Measurements from ENCODE around the gene RELN. TPM values are rescaled to one million over a fixed set of nuclear protein-coding genes. Genes with fewer than 3 reads are reported as not detected.

Gene RELN
- total and polyA plus RNA-seq, 10 of the 15 experiments (the other 5 are each of a cell fraction or from before 2014, with no cell fraction given) = 0.11 to 0.21 TPM; not detected in 8

DNA sequence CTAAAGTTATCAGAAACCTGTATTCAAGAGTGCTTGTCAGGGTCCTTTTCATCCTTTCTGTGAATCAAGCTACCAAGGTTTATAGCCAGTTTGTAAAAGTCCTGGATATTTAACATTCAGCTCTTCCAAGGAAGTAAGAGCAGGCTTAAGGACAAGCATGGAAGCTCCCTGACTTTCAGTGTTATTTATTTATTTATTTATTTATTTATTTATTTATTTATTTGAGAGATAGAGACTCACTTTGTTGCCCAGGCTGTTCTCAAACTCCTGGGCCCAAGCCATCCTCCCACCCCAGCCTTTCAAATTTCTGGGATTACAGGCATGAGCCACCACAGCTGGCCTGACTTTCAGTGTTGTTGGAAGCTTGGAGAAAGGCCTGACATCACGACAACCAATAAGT is 44.4 kb upstream of the RELN start:
- in situ Hi-C loops (cut with MboI) = no loop called here
- ChIA-PET CTCF (interaction anchor here (1.9 kb wide), 1 partner anchor 9 kb away, joined by 7 read pairs; no protein-coding TSS in a partner anchor), SMC1A (ENCODE audit: uncharacterized antibody, unreplicated experiment) (no interaction called here), RAD21 (ENCODE audit: unreplicated experiment) (no interaction called here), POLR2A (no interaction called here)
- Histone ChIP-seq H3K27me3 (replicated peaks in 1 of 2; ENCODE audit: control insufficient read depth in 2 of 2, insufficient read depth in 2 of 2, low read length in 1 of 2) (no peaks in the 10 kb centered on the region), H3K9ac (ENCODE audit: control insufficient read depth, insufficient read depth, low read length) (no peak overlapping the region), H3K4me3 (no peak overlapping the region), H3K79me2 (ENCODE audit: control insufficient read depth, insufficient read depth, low read length) (no peaks in the 10 kb centered on the region), H3K27ac (ENCODE audit: control insufficient read depth, insufficient read depth) (no peak overlapping the region), H2AFZ (ENCODE audit: control insufficient read depth, low read depth, low read length) (no peak overlapping the region), H3K36me3 (ENCODE audit: control insufficient read depth in 2 of 2, insufficient read depth in 2 of 2, low read length in 1 of 2) (no peaks in the 10 kb centered on the region), H4K20me1 (ENCODE audit: control insufficient read depth, insufficient read depth) (no peaks in the 10 kb centered on the region), H3K9me3 (replicated peaks; ENCODE audit: control insufficient read depth, insufficient read depth, low read length) (no peaks in the 10 kb centered on the region), H3K4me1 (ENCODE audit: control insufficient read depth, insufficient read depth, low read length) (no peaks in the 10 kb centered on the region), H3K4me2 (ENCODE audit: control insufficient read depth, insufficient read depth) (no peak overlapping the region)
- BruUV-seq (replicated peaks) = no TSS peak
- WGBS (ENCODE audit: insufficient coverage, insufficient replicate concordance, low lambda C conversion rate, missing lambda C conversion rate) = 0% methylated on average over 1 of the region's 1 CpG
- FAIRE-seq = no peak
- DNase-seq (ENCODE audit: low read depth, low spot score) = no peak
- intact Hi-C loops (cut with micrococcal nuclease; ENCODE audit: unreplicated experiment) = no loop called here
- ATAC-seq = no peak
- TF ChIP-seq EP300 (IDR thresholded peaks at IDR 0.05; ENCODE audit: borderline replicate concordance in 1 of 2, control insufficient read depth in 1 of 2, low read depth in 2 of 2, low read length in 2 of 2) = no peak
- no peak for TF ChIP-seq CUX1 (IDR thresholded peaks at IDR 0.05; ENCODE audit: insufficient replicate concordance, low read depth, low read length)
- no peak for TF ChIP-seq KAT2A (conservative IDR thresholded peaks at IDR 0.05; ENCODE audit: control insufficient read depth, low read depth, low read length)
- no peak for TF ChIP-seq NFYB (IDR thresholded peaks at IDR 0.05; ENCODE audit: insufficient read depth, low read depth, low read length)
- no peak for TF ChIP-seq SMC3 (IDR thresholded peaks at IDR 0.05; ENCODE audit: borderline replicate concordance, low read length)
- TF ChIP-seq, protein P1, sequence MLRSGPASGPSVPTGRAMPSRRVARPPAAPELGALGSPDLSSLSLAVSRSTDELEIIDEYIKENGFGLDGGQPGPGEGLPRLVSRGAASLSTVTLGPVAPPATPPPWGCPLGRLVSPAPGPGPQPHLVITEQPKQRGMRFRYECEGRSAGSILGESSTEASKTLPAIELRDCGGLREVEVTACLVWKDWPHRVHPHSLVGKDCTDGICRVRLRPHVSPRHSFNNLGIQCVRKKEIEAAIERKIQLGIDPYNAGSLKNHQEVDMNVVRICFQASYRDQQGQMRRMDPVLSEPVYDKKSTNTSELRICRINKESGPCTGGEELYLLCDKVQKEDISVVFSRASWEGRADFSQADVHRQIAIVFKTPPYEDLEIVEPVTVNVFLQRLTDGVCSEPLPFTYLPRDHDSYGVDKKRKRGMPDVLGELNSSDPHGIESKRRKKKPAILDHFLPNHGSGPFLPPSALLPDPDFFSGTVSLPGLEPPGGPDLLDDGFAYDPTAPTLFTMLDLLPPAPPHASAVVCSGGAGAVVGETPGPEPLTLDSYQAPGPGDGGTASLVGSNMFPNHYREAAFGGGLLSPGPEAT (IDR thresholded peaks at IDR 0.05; ENCODE audit: low read depth) = no peak
- no peak for TF ChIP-seq ZNF384 (IDR thresholded peaks at IDR 0.05; ENCODE audit: borderline replicate concordance, low read depth, low read length)
- no peak for TF ChIP-seq TARDBP (IDR thresholded peaks at IDR 0.05; ENCODE audit: borderline replicate concordance)
- TF ChIP-seq ZBTB33 (IDR thresholded peaks at IDR 0.05) = no peak
- TF ChIP-seq DPF2 (IDR thresholded peaks at IDR 0.05) = no peak
- TF ChIP-seq, protein P2, sequence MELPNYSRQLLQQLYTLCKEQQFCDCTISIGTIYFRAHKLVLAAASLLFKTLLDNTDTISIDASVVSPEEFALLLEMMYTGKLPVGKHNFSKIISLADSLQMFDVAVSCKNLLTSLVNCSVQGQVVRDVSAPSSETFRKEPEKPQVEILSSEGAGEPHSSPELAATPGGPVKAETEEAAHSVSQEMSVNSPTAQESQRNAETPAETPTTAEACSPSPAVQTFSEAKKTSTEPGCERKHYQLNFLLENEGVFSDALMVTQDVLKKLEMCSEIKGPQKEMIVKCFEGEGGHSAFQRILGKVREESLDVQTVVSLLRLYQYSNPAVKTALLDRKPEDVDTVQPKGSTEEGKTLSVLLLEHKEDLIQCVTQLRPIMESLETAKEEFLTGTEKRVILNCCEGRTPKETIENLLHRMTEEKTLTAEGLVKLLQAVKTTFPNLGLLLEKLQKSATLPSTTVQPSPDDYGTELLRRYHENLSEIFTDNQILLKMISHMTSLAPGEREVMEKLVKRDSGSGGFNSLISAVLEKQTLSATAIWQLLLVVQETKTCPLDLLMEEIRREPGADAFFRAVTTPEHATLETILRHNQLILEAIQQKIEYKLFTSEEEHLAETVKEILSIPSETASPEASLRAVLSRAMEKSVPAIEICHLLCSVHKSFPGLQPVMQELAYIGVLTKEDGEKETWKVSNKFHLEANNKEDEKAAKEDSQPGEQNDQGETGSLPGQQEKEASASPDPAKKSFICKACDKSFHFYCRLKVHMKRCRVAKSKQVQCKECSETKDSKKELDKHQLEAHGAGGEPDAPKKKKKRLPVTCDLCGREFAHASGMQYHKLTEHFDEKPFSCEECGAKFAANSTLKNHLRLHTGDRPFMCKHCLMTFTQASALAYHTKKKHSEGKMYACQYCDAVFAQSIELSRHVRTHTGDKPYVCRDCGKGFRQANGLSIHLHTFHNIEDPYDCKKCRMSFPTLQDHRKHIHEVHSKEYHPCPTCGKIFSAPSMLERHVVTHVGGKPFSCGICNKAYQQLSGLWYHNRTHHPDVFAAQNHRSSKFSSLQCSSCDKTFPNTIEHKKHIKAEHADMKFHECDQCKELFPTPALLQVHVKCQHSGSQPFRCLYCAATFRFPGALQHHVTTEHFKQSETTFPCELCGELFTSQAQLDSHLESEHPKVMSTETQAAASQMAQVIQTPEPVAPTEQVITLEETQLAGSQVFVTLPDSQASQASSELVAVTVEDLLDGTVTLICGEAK (IDR thresholded peaks at IDR 0.05; ENCODE audit: borderline replicate concordance) = no peak

Measured in GM12878 (cell line).